HG03175 (cell line): ENCODE results near the gene MYL12A.

Source experiments
- ATAC-seq: cut with Tn5 transposase; IDR thresholded peaks from one replicate; pipeline ENCODE4 v1.9.1; 2021; ENCODE audit warnings: mild to moderate bottlenecking, moderate library complexity; ENCODE audit not compliant: unreplicated experiment

MYL12A gene

DNA sequence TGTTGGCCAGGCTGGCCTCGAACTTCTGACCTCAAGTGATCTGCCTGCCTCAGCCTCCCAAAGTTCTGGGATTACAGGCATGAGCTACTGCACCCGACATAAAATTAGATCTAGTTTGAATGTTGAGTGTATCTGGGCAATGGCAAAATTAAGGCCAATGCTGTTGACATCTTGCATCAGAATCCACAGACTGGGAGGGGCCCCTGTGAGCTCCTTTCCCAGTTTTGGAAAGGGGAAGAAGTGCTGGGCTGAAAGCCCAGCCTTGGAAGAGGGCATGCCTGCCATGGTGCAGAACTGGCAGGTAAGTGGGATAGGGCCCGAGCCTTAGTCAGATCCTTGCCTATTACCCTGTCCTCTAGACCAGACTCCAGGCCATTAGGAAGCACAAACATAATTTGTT is 23.4 kb upstream of the MYL12A start:
- no peak for ATAC-seq

- ATAC-seq: no peak
Measured at GRCh38 chr18:3225588-3225987, 22.0 kb upstream of the MYL12A start.

GRCh38 chr18:3226048-3226447 is 21.6 kb upstream of the MYL12A start:
- ATAC-seq: no peak

DNA sequence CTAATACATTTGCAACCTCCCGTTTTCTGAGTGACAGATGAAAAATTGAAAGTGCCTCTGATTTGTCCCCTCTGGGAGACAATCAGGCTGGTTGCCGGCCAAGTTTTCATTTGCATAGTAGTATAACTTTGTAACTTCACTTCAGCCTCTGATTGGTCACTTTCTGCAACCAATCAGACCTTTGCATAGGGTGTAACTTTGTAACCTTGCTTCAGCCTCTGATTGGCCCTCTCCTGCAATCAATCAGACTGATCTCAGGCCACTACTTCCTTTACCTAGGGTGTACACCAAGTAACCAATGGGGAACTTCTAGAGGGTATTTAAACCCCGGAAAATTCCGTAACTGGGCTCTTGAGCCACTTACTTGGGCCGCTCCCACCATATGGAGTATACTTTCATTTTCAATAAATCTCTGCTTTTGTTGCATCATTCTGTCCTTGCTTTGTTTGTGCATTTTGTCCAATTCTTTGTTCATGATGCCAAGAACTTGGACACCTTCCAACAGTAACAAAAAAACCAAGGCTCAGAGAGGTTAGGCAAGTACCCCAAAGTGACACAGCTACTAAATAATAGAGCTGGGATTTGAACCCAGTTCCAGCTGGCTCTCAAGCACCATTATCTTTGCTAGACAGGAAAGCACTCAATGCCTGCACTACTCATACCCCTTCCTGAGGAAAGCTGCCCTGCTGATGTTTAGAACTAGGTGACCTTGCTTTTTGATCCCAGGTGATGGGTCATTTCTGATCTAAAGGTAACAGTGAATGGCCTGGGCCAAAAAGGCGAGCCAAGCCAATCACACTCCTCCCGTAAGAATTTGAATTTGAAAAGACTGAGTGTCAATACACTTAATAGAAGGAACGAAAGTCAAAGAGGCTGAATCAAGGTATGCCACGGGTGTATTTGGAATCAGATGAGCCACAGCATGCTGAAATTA is 16.9 kb upstream of the MYL12A start:
- no peak for ATAC-seq

DNA sequence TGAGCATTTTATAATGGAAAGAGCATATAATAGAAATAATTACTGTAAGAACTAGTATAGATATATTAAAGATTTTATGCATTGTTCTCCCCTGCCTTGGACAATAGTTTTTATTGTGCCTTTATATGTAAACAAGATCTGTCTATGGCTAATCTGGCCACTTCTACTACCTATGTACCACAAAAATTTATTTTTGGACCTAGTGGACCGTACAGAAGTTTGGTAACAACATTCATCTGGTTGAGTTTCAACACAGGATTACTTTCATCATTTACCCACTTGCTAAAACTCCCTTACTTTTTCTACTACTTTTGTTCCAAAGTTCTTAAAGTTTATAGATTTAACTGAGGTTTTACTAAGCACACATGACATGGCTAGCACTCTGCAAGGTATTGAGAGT is 14.6 kb upstream of the MYL12A start:
- ATAC-seq: no peak

DNA sequence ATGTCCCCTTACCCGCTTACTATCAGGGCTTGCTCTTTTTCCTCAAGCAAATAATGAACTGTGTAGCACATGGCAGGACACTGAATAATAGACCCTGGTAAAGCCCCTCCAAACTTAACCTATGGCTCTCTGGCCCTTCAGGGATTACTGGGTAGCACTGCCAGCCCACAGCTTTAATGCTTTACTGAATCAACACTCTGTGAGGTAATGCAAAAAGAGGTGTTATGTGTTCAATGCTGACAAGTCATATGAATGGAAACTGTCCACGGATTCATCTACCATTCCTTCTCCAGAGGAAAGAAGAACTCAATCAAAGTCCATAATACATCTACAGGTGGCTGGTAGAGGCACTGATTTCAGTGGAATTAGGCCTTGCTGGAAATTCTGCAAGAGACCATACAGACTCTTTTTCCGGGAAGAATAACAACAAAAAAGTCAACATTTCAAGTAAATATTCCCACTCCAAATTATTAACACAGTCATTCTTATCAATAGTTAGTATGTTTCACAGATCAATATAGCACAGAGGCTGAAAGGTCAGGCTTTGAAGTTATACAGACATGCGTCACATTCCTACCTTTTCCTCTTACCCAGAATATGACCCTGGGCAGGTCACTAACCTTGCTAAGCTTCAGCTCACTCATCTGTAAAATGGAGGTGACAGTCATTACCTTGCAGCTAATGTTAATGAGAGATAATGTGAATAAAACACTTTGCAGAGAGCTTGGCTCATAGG is 14.0 kb upstream of the MYL12A start:
- ATAC-seq: no peak

DNA sequence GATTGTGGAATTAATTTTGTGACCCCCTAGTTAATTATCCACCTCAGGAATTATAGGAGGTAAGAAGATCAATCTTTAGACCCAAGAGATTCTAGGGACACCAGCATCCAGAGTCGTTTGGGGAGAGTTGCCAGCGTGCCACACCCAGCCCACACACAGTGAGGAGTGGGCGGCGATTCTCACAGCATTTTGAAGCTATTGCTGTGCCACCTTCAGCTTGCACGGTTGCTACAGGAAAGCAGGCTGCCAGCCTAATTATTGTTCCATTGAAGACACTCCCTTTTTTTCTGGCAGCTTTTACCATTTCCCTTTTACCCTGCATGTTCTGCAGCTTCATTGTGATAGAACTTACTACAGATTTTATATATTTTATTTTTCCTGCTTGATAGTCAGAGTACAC is 13.1 kb upstream of the MYL12A start:
- ATAC-seq: no peak

GRCh38 chr18:3235846-3236245 is 11.8 kb upstream of the MYL12A start:
- no peak for ATAC-seq

GRCh38 chr18:3236470-3236869 is 11.1 kb upstream of the MYL12A start:
- no peak for ATAC-seq

DNA sequence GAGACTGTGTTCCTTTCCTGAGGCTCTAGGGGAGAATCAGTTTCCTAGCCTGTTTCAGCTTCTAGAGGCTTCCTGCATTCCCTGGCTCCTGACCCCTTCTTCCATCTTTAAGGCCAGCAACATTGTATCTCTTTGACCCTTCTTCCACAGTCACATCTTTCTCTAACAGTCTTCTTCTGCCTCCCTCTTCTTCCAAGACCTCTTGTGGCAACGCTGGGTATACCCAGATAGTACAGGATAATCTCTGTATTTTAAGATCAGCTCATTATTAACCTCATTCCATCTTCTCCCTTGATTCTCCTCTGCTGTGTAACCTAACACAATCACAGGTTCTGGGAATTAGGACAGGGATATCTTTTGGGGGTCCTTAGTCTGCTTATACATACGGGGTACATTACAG is 8.9 kb upstream of the MYL12A start:
- ATAC-seq: no peak

GRCh38 chr18:3245185-3245564 is 2.4 kb upstream of the MYL12A start:
- ATAC-seq: no peak

GRCh38 chr18:3245853-3246634 is 1.6 kb upstream of the MYL12A start:
- ATAC-seq: peak; percentile 54

DNA sequence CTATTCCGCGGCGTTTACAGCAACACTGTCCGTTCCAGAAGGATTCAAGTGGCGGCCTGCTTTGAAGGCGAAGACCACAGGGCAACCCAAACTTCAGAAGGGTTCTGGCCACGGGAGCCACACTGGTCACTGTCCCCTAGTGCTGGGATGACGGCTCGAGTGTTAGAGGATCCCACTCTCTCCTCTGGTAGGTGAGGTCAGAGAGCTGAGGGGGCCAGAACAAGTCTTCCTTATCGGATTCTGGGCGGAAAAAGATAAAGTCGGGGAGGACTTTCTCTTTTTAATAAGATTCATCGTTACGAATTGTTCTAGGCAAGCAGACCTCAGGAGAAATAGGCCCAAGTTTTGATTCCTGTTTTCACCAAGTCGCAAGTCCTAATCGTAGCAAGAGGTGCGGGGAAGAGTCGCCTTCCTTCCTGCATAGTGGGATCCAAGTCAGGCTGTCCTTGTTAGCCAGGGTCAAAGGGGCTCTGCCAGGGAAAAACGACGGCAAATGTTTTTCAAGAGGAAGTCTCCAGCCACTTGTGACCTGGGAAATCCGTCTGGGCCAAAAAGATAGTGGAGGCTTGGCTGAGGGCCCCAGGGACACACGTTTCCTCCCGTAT is 864 bp upstream of the MYL12A start:
- peak; percentile 1 for ATAC-seq

- no peak for ATAC-seq
Measured at GRCh38 chr18:3248062-3248657, 559 bp downstream of the MYL12A start.

- no peak for ATAC-seq
Measured at GRCh38 chr18:3248658-3249359, 1.2 kb downstream of the MYL12A start.

DNA sequence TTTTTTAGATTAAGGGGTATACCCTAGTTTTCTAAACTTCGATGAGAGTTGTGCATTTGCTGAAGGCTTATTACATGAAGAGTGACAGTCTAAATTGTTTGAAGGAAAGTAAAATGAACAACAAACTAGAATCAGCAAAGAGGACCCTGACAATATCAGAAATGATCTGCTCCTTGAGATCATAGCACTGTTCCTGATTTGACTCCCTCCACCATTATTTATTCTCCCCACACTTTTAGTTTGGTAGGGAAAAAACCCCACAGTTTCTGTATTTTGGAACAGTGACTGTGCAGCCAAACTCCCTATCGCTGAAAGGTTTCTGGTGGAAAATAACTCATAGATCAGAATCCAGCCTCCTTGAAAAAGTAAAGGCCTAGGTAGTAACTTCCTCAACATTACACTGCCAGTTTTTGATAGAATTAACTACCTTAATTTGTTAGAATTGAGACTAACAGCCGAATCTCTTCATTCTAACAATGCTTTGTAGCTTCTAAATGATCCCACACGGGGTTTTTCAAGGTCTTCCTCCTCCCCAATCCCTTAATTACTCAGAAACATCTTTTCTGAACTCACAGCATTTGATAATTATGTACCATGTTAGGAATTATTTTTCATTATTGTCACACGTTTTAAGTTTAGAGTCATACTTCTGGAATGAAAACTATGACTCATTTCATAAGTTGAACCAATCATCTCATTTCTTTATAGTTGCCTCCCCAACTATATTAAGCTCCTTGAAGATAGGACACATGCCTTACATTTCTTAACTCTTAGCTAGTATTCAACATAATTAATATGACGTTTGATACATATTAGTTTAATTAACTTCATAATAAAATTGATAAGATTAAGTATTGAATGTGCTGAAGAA is 2.9 kb downstream of the MYL12A start:
- no peak for ATAC-seq

- ATAC-seq: no peak
Measured at GRCh38 chr18:3251249-3251962, 3.8 kb downstream of the MYL12A start.

- no peak for ATAC-seq
Measured at GRCh38 chr18:3251963-3252277, 4.3 kb downstream of the MYL12A start.

GRCh38 chr18:3252843-3253242 is 5.2 kb downstream of the MYL12A start:
- ATAC-seq: no peak
